ENCODE results near the gene DCAF11. TPM values are rescaled to one million over a fixed set of nuclear protein-coding genes. Genes with fewer than 3 reads are reported as not detected.

Gene DCAF11
- total and polyA plus RNA-seq, 10 donors = 28.7 to 110 (median 76.7) TPM

GRCh38 chr14:24160850-24161804, 46.5 kb downstream of the DCAF11 start, which contains the start of gene IRF9:
Gene IRF9, plus strand, starts transcription at chr14:24161265. Its CDS starts 880 bp downstream, at chr14:24162145.
- intact Hi-C loops (cut with DNase I; ENCODE audit: low total_unique reads) = no loop called here
- Histone ChIP-seq H3K36me3 (peaks cover 26 to 91% (median 76%) of the 10 kb centered on the region in 6 donors), H3K4me1 (peaks cover 31 to 87% (median 69%) of the 10 kb centered on the region in 6 donors), H3K4me3 (peak within 1 kb of the TSS; percentile 67 to 96 (median 78)), H3K9me3 (no peaks in the 10 kb centered on the region), H3K27ac (peak within 1 kb of the TSS; percentile 92 to 99 (median 97)), H3K27me3 (replicated peaks in 1 of 7) (no peaks in the 10 kb centered on the region)
- TF ChIP-seq CTCF (IDR thresholded peaks at IDR 0.05 in 8 of 11, conservative IDR thresholded peaks at IDR 0.05 in 3 of 11) = peak; percentile 92 to 100 (median 98)
- TF ChIP-seq POLR2A (IDR thresholded peaks at IDR 0.05) = peak in 1 of 3 donors; percentile 69
- peak; percentile 91 to 97 (median 94) for TF ChIP-seq POLR2AphosphoS5 (IDR thresholded peaks at IDR 0.05)
- peak; percentile 98 for DNase-seq
- 0 to 2% (median 0%) methylated on average over 11 to 12 of the region's 12 CpGs for WGBS, 5 donors

GRCh38 chr14:24162093-24162492, 47.5 kb downstream of the DCAF11 start:
- 24 to 55% (median 44%) methylated on average over 6 to 8 of the region's 8 CpGs for WGBS, 5 donors
- intact Hi-C loops (cut with DNase I; ENCODE audit: low total_unique reads) = no loop called here
- Histone ChIP-seq H3K27me3 (replicated peaks in 1 of 7) (no peaks in the 10 kb centered on the region), H3K4me1 (peaks cover 31 to 87% (median 69%) of the 10 kb centered on the region in 6 donors), H3K36me3 (peaks cover 30 to 91% (median 77%) of the 10 kb centered on the region in 6 donors), H3K4me3 (peak overlapping the region; percentile 67 to 96 (median 78)), H3K27ac (peak overlapping the region; percentile 92 to 99 (median 97)), H3K9me3 (no peaks in the 10 kb centered on the region)
- DNase-seq = no peak
- TF ChIP-seq POLR2A (IDR thresholded peaks at IDR 0.05) (no peak), POLR2AphosphoS5 (IDR thresholded peaks at IDR 0.05) (no peak), CTCF (IDR thresholded peaks at IDR 0.05 in 8 of 11, conservative IDR thresholded peaks at IDR 0.05 in 3 of 11) (no peak)

- peak overlapping the region in 7 of 8 donors; percentile 13 to 99 (median 95) for H3K27ac ChIP-seq
- H3K4me1 ChIP-seq = peaks cover 31 to 83% (median 67%) of the 10 kb centered on the region in 6 donors
- peaks cover 30 to 91% (median 75%) of the 10 kb centered on the region in 6 donors for H3K36me3 ChIP-seq
- 92 to 96% (median 94%) methylated on average over 11 to 14 of the region's 14 CpGs for WGBS, 5 donors
- no peaks in the 10 kb centered on the region for H3K9me3 ChIP-seq
- no peak overlapping the region for H3K4me3 ChIP-seq
- intact Hi-C loops (cut with DNase I; ENCODE audit: low total_unique reads) = no loop called here
- no peaks in the 10 kb centered on the region for H3K27me3 ChIP-seq (replicated peaks in 1 of 7)
- TF ChIP-seq POLR2AphosphoS5 (IDR thresholded peaks at IDR 0.05) (no peak), CTCF (IDR thresholded peaks at IDR 0.05 in 8 of 11, conservative IDR thresholded peaks at IDR 0.05 in 3 of 11) (no peak), POLR2A (IDR thresholded peaks at IDR 0.05) (no peak)
- peak; percentile 71 for DNase-seq
Observed at GRCh38 chr14:24164518-24164991, 50.0 kb downstream of the DCAF11 start.

GRCh38 chr14:24165785-24166184, 51.2 kb downstream of the DCAF11 start:
- 95 to 97% (median 95%) methylated on average over 5 of the region's 5 CpGs for WGBS, 5 donors
- H3K36me3 ChIP-seq = peaks cover 30 to 91% (median 73%) of the 10 kb centered on the region in 6 donors

More at GRCh38 chr14:24165785-24166184, 51.2 kb downstream of the DCAF11 start:
- H3K27me3 ChIP-seq (replicated peaks in 1 of 7) = no peaks in the 10 kb centered on the region
- DNase-seq = no peak
- H3K4me1 ChIP-seq = peaks cover 25 to 80% (median 61%) of the 10 kb centered on the region in 6 donors
- H3K27ac ChIP-seq = peak overlapping the region in 5 of 8 donors; percentile 17 to 99 (median 95)
- no peaks in the 10 kb centered on the region for H3K9me3 ChIP-seq
- H3K4me3 ChIP-seq = no peak overlapping the region
- intact Hi-C loops (cut with DNase I; ENCODE audit: low total_unique reads) = no loop called here
- TF ChIP-seq POLR2A (IDR thresholded peaks at IDR 0.05) (no peak), POLR2AphosphoS5 (IDR thresholded peaks at IDR 0.05) (no peak), CTCF (IDR thresholded peaks at IDR 0.05 in 8 of 11, conservative IDR thresholded peaks at IDR 0.05 in 3 of 11) (no peak)
